ENCODE measurements around the gene PRR5L. TPM values are rescaled to one million over a fixed set of nuclear protein-coding genes. Genes with fewer than 3 reads are reported as not detected.

The PRR5L gene
- total RNA-seq, 2 donors from 2014 or later: 3.2 to 11.8 TPM

DNA sequence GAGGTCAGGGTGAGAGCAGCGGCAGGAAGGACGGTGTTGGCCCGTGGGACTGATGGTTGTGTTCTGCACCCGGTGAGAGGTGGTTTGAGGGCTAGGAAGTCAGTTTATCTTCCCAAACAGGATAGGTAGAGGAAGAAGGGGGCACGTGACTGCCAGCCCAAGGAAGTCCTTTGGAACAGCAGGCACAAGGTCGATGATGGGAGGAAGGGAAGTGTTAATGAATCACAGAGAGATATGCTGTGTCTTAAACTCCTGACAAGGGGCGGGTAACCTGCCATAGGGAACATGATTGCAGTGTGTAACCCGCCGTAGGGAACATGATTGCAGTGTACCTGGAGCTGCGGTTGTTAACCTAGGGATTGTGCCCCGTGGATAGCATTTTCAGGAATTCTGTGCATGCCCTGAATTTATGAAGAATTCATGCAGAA lies 49.0 kb downstream of the PRR5L start:
- no peak for DNase-seq (ENCODE audit: low spot score)
- TF ChIP-seq, protein P1, sequence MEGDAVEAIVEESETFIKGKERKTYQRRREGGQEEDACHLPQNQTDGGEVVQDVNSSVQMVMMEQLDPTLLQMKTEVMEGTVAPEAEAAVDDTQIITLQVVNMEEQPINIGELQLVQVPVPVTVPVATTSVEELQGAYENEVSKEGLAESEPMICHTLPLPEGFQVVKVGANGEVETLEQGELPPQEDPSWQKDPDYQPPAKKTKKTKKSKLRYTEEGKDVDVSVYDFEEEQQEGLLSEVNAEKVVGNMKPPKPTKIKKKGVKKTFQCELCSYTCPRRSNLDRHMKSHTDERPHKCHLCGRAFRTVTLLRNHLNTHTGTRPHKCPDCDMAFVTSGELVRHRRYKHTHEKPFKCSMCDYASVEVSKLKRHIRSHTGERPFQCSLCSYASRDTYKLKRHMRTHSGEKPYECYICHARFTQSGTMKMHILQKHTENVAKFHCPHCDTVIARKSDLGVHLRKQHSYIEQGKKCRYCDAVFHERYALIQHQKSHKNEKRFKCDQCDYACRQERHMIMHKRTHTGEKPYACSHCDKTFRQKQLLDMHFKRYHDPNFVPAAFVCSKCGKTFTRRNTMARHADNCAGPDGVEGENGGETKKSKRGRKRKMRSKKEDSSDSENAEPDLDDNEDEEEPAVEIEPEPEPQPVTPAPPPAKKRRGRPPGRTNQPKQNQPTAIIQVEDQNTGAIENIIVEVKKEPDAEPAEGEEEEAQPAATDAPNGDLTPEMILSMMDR (IDR thresholded peaks at IDR 0.05): no peak
- no peak overlapping the region for H3K4me3 ChIP-seq
- ATAC-seq (ENCODE audit: insufficient number of reproducible peaks, low FRiP score, low read depth): no peak
- no peaks in the 10 kb centered on the region for H3K36me3 ChIP-seq
- H3K9me3 ChIP-seq: no peaks in the 10 kb centered on the region
- no peaks in the 10 kb centered on the region for H3K27me3 ChIP-seq (replicated peaks; ENCODE audit: insufficient read depth)
- H3K4me1 ChIP-seq (ENCODE audit: control insufficient read depth in 1 of 2, low read depth in 2 of 2): no peaks in the 10 kb centered on the region
- H3K27ac ChIP-seq: no peak overlapping the region

DNA sequence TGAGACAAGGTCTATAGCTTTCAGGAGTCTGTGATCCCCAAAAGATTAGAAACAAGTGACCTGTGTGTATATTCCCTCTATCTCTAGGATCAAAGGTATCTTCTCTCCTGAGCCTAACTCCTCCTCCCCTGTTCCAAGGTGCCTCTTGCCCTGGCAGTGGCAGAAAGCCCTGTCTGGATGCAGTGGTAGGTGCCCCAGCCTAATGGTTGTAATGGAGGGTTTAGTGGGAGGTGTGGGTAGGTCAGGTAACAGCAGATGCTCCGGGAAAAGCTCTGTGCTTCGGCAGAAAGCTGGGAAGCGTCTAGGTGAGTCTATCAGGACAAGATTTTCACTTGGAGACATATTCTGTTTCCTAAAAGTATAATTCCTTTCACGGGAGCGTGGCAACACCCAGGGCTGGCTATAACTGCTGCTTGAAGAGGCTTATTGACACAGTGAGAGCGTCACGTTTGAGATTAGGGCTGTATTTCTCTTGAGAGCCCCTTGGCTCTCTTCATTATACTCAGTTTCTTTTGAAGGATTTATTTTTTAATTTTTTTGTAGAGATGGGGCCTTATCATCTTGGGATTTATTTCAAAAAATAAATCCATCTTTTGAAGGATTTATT lies 49.5 kb downstream of the PRR5L start:
- Histone ChIP-seq H3K9me3 (no peaks in the 10 kb centered on the region), H3K4me1 (ENCODE audit: control insufficient read depth in 1 of 2, low read depth in 2 of 2) (no peaks in the 10 kb centered on the region), H3K27ac (no peak overlapping the region), H3K36me3 (no peaks in the 10 kb centered on the region), H3K27me3 (replicated peaks; ENCODE audit: insufficient read depth) (no peaks in the 10 kb centered on the region), H3K4me3 (no peak overlapping the region)
- DNase-seq (ENCODE audit: low spot score) (no peak), ATAC-seq (ENCODE audit: insufficient number of reproducible peaks, low FRiP score, low read depth) (no peak)
- TF ChIP-seq, protein P1 (IDR thresholded peaks at IDR 0.05): no peak

DNA sequence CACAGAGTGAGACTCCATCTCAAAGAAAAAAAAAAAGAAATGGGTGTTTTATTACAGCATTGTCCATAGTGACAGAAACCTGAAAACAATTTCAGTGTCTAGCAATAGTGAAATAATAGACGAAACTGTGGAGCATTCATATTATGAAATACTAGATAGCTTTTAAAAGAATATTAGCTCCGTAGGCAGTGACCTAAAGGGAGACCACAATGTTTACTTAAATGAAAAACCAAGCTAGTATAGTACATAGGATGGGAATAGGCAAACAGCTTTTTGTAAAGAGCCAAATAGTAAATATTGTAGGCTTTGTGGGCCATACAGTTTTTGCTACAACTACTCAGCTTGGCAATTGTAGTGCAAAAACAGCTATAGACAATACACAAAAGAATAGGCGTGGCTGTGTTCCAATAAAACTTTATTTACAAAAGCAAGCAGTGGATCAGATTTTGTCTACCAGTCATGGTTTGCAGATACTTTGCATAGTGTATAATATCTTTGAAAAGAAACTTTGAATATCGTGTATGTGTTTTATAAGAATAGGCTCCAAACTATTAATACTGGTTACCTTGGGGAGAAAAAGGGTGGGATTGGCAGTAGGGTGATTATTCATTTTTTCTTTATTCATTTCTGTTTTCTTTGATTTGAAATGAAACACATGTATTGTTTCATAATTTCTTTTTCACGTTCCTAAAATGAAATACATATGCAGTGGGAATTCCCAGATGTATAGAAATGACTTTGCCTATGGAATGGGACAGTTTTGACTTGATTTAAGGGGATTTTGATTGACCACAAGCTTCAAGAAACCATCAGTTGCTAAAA lies 50.7 kb downstream of the PRR5L start:
- DNase-seq (ENCODE audit: low spot score): no peak
- H3K9me3 ChIP-seq: no peaks in the 10 kb centered on the region
- H3K27me3 ChIP-seq (replicated peaks; ENCODE audit: insufficient read depth): no peaks in the 10 kb centered on the region
- no peak overlapping the region for H3K4me3 ChIP-seq
- ATAC-seq (ENCODE audit: insufficient number of reproducible peaks, low FRiP score, low read depth): no peak
- H3K4me1 ChIP-seq (ENCODE audit: control insufficient read depth in 1 of 2, low read depth in 2 of 2): no peaks in the 10 kb centered on the region
- H3K36me3 ChIP-seq: no peaks in the 10 kb centered on the region
- no peak overlapping the region for H3K27ac ChIP-seq
- TF ChIP-seq, protein P1 (IDR thresholded peaks at IDR 0.05): no peak

DNA sequence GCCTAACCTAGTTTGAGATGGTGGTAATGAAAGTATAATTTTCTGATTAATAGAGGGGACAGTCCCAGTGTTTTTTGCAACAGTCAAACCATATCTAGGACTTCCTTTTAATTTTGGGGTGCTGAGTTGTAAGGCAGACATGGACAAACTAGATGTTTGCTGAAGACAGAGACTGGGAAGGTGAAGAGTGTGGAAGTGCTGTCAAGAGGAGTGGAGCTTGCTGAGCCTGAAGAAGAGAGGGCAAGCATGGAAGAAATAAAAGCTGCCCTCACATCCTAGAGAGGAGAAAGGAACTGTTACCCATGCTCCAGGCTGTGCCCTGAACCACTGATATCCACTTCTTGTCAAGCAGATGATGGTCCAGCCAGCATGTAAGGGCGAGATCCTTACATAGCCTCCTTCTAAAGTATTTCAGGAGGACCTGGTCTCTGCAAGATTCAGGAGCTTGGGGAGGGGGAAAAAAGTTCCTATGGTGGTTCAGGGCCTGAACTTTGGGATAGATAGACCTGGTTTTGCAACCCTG lies 51.4 kb downstream of the PRR5L start:
- no peaks in the 10 kb centered on the region for H3K36me3 ChIP-seq
- H3K4me1 ChIP-seq (ENCODE audit: control insufficient read depth in 1 of 2, low read depth in 2 of 2): no peaks in the 10 kb centered on the region
- ATAC-seq (ENCODE audit: insufficient number of reproducible peaks, low FRiP score, low read depth) (no peak), DNase-seq (ENCODE audit: low spot score) (no peak)
- H3K27me3 ChIP-seq (replicated peaks; ENCODE audit: insufficient read depth): no peaks in the 10 kb centered on the region
- no peak overlapping the region for H3K27ac ChIP-seq
- TF ChIP-seq, protein P1 (IDR thresholded peaks at IDR 0.05): no peak
- no peak overlapping the region for H3K4me3 ChIP-seq
- H3K9me3 ChIP-seq: no peaks in the 10 kb centered on the region

DNA sequence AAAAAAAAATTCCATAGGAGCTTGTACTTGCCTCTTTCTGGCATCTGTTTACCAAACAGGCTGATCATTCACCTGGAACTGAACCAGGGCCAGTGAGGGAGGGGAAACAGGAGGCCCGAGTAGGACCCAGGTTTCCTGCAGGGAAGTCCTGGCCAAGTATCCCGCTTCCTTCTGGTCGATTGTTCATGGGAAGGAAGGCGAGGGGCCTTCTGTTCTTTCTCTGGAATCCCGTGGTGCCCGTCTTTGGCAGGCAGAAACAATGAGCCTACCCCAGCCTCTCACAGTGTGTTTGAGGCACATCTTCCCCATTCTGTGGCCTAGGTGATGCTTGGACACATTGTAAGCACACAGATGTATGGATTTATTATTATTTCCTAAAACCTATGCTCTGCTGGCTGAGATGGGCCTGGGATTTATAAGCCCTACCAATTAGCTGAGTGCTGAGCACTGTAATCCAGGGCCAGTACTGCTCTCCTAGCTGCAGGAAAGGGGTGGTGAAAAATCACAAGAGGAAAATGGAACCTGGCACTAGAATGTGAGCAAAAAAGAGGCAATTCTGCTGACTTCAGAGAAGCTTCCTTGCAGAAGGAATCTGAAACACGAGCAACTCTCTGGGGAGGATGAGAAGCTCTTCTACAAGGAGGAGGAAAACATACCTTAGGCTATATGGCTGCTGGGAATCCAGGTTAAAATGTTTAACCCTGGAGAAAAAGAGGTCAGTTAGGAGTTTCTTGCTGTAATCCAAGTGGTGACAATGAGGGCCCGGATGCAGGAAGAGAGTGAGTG lies 53.5 kb downstream of the PRR5L start:
- DNase-seq (ENCODE audit: low spot score): no peak

More for the DNA sequence above, 53.5 kb downstream of the PRR5L start:
- no peak overlapping the region for H3K4me3 ChIP-seq
- no peaks in the 10 kb centered on the region for H3K27me3 ChIP-seq (replicated peaks; ENCODE audit: insufficient read depth)
- no peaks in the 10 kb centered on the region for H3K9me3 ChIP-seq
- TF ChIP-seq, protein P1 (IDR thresholded peaks at IDR 0.05): no peak
- no peak for ATAC-seq (ENCODE audit: insufficient number of reproducible peaks, low FRiP score, low read depth)
- no peak overlapping the region for H3K27ac ChIP-seq
- no peaks in the 10 kb centered on the region for H3K4me1 ChIP-seq (ENCODE audit: control insufficient read depth in 1 of 2, low read depth in 2 of 2)
- no peaks in the 10 kb centered on the region for H3K36me3 ChIP-seq

Measured in thoracic aorta (tissue), 2 donors.